A673 (cell line): ENCODE measurements around the gene GRIN2A. TPM values are rescaled to one million over a fixed set of nuclear protein-coding genes. Genes with fewer than 3 reads are reported as not detected.

Experiments
- BruUV-seq: library from RNA; stranded (reverse); fragments of 400-500 nt; replicated peaks from 2 replicates; lab custom pipeline; 2021; lab: Mats Ljungman, UMichigan
- CTCF ChIA-PET: fragments of 300-600 bp; sonication (Branson Sonifier 250); formaldehyde crosslinking; loops from one replicate; lab custom pipeline; 2022; ENCODE audit warnings: antibody characterized with exemption; lab: Charles Lee
- POLR2A ChIA-PET: fragments of 300-600 bp; sonication (Branson Sonifier 250); formaldehyde crosslinking; loops from one replicate; lab custom pipeline; 2022; ENCODE audit warnings: antibody characterized with exemption; ENCODE audit not compliant: low non-redundant PET; lab: Charles Lee
- DNase-seq: peaks from one replicate; pipeline ENCODE4 v3.0.0-alpha.2; 2015; ENCODE audit warnings: low spot score
- H3K27ac ChIP-seq: fragments of 200-600 bp; sonication (generic); 2 replicates; pipeline ENCODE4 v1.5.1; 2016; ENCODE audit warnings: mixed run types, low read depth, mild to moderate bottlenecking, mixed read lengths, antibody characterized with exemption, low read length; ENCODE audit not compliant: poor library complexity, severe bottlenecking
- H3K27me3 ChIP-seq: fragments of 200-600 bp; sonication (generic); replicated peaks from 2 replicates; pipeline ENCODE4 v1.6.1; 2017; ENCODE audit warnings: mixed run types, low read depth, mild to moderate bottlenecking, mixed read lengths, antibody characterized with exemption, low read length; ENCODE audit not compliant: insufficient read depth, poor library complexity
- H3K36me3 ChIP-seq: fragments of 200-600 bp; sonication (generic); 2 replicates; pipeline ENCODE4 v1.6.1; 2016; ENCODE audit warnings: mixed run types, mild to moderate bottlenecking, mixed read lengths, antibody characterized with exemption, low read length; ENCODE audit not compliant: insufficient read depth, poor library complexity, severe bottlenecking
- H3K4me1 ChIP-seq: fragments of 200-600 bp; sonication (generic); 2 replicates; pipeline ENCODE4 v1.6.1; 2017; ENCODE audit warnings: mixed run types, mild to moderate bottlenecking, mixed read lengths, antibody characterized with exemption, low read length; ENCODE audit not compliant: insufficient read depth, poor library complexity, severe bottlenecking
- H3K4me3 ChIP-seq: fragments of 200-600 bp; sonication (generic); 2 replicates; pipeline ENCODE4 v1.5.1; 2016; ENCODE audit warnings: low read depth, mixed run types, mild to moderate bottlenecking, mixed read lengths, low read length; ENCODE audit not compliant: poor library complexity, severe bottlenecking
- H3K9me3 ChIP-seq: fragments of 200-600 bp; sonication (generic); 2 replicates; pipeline ENCODE4 v1.6.1; 2016; ENCODE audit warnings: mixed run types, low read depth, mild to moderate bottlenecking, mixed read lengths, antibody characterized with exemption, low read length; ENCODE audit not compliant: poor library complexity, severe bottlenecking
- CTCF ChIP-seq: fragments of 300-800, 200-600 bp; sonication (generic); conservative IDR thresholded peaks from 2 replicates; pipeline ENCODE4 v1.5.1; 2017; ENCODE audit warnings: low read depth, mild to moderate bottlenecking, antibody characterized with exemption, low read length, moderate library complexity, mixed read lengths
- EZH2 ChIP-seq: fragments of 200-600 bp; sonication (generic); IDR thresholded peaks from 2 replicates; pipeline ENCODE4 v1.6.1; 2017; ENCODE audit warnings: borderline replicate concordance, low read depth, mild to moderate bottlenecking, mixed read lengths, antibody characterized with exemption, low read length; ENCODE audit not compliant: poor library complexity, severe bottlenecking
- intact Hi-C: fragments of 100-400 bp; cut with micrococcal nuclease; formaldehyde crosslinking; loops from one replicate; pipeline ENCODE4 v1.10.0; 2022; ENCODE audit not compliant: unreplicated experiment
- total RNA-seq: library from RNA; stranded (reverse); gene quantifications from 2 replicates; pipeline ENCODE4 v1.2.3, GENCODE V29; 2021

Gene GRIN2A
- total RNA-seq, 1 experiment from 2014 or later: 1.2 TPM

GRCh38 chr16:9913604-9914326, 268.5 kb downstream of the GRIN2A start:
- H3K4me3 ChIP-seq: no peak overlapping the region
- no peaks in the 10 kb centered on the region for H3K9me3 ChIP-seq
- H3K27ac ChIP-seq: no peak overlapping the region
- intact Hi-C loops: no loop called here
- DNase-seq: no peak
- no peaks in the 10 kb centered on the region for H3K36me3 ChIP-seq
- no TSS peak for BruUV-seq
- no peaks in the 10 kb centered on the region for H3K4me1 ChIP-seq
- TF ChIP-seq CTCF (no peak), EZH2 (no peak)
- CTCF ChIA-PET: no interaction called here
- no peaks in the 10 kb centered on the region for H3K27me3 ChIP-seq
- POLR2A ChIA-PET: no interaction called here

- H3K36me3 ChIP-seq: no peaks in the 10 kb centered on the region
- TF ChIP-seq CTCF: no peak
- no peak for TF ChIP-seq EZH2
- H3K9me3 ChIP-seq: no peaks in the 10 kb centered on the region
- no peaks in the 10 kb centered on the region for H3K4me1 ChIP-seq
- intact Hi-C loops: no loop called here
- ChIA-PET POLR2A (no interaction called here), CTCF (no interaction called here)
- no peaks in the 10 kb centered on the region for H3K27me3 ChIP-seq
- BruUV-seq: no TSS peak
- no peak for DNase-seq
- no peak overlapping the region for H3K27ac ChIP-seq
- H3K4me3 ChIP-seq: no peak overlapping the region
Measured at GRCh38 chr16:9911989-9912388, 270.2 kb downstream of the GRIN2A start.

GRCh38 chr16:9911231-9911630, 271.0 kb downstream of the GRIN2A start:
- Histone ChIP-seq H3K9me3 (no peaks in the 10 kb centered on the region), H3K4me3 (no peak overlapping the region), H3K27me3 (no peaks in the 10 kb centered on the region), H3K36me3 (no peaks in the 10 kb centered on the region), H3K4me1 (no peaks in the 10 kb centered on the region), H3K27ac (no peak overlapping the region)
- TF ChIP-seq EZH2: no peak
- DNase-seq: no peak
- ChIA-PET CTCF (no interaction called here), POLR2A (no interaction called here)
- intact Hi-C loops: no loop called here
- no TSS peak for BruUV-seq
